Esophagus squamous epithelium (tissue), 5 donors: ENCODE results near the gene SLC4A7. TPM values are rescaled to one million over a fixed set of nuclear protein-coding genes. Genes with fewer than 3 reads are reported as not detected.
"Not testable (repeated sequence)": the region's sequence is repeated elsewhere in the genome, so short reads cannot be mapped to it uniquely, and the experiment has no call there.

Source experiments
- DNase-seq: peaks from one replicate; lab custom pipeline; 2025; lab: John Stamatoyannopoulos, UW
- H3K27ac ChIP-seq, 4 donors: fragments of 200-600 bp; sonication (generic); one replicate each; pipeline ENCODE4 v1.5.1; 2016 to 2019; ENCODE audit warnings: mild to moderate bottlenecking in 1 of 4
- H3K27me3 ChIP-seq, 4 donors: fragments of 200-600 bp; sonication (generic); 1 replicate in 3 of 4; 2 replicates in 1 of 4; pipeline versions ENCODE4 v1.5.1 to v1.6.0; 2017 to 2021; ENCODE audit warnings: antibody characterized with exemption in 1 of 4
- H3K36me3 ChIP-seq, 3 donors: fragments of 200-600 bp; sonication (generic); one replicate each; pipeline ENCODE4 v1.5.1; 2016 to 2019
- H3K4me1 ChIP-seq, 3 donors: fragments of 200-600 bp; sonication (generic); one replicate each; pipeline ENCODE4 v1.5.1; 2017 to 2019
- H3K4me3 ChIP-seq, 4 donors: fragments of 200-600 bp; sonication (generic); 1 replicate in 3 of 4; 2 replicates in 1 of 4; pipeline ENCODE4 v1.5.1; 2016 to 2019; ENCODE audit warnings: mild to moderate bottlenecking in 2 of 4, moderate library complexity in 1 of 4
- H3K9me3 ChIP-seq, 3 donors: fragments of 200-600 bp; sonication (generic); one replicate each; pipeline ENCODE4 v1.5.1; 2016 to 2019
- POLR2A ChIP-seq, 4 donors: fragments of 450-650 bp; IDR thresholded peaks; one replicate each; pipeline ENCODE4 v1.6.1; 2017; ENCODE audit warnings: antibody characterized with exemption in 4 of 4, mild to moderate bottlenecking in 4 of 4, moderate library complexity in 3 of 4
- whole genome bisulfite sequencing, 2 donors: methylation state at CpG; one replicate each; pipeline ENCODE4 v1.1.5; 2018; 5-methylcytosine and 5-hydroxymethylcytosine counted together
- intact Hi-C: fragments of 100-400 bp; cut with DNase I; formaldehyde crosslinking; loops from one replicate; pipeline ENCODE4 v1.15.0; 2022
- total RNA-seq, 4 donors: library from RNA; depleted of rRNA; stranded (reverse); fragments of >200 nt; gene quantifications; one replicate each; pipeline ENCODE4 v1.1.0, GENCODE V29; 2016
- TF ChIP-seq, protein P1 (sequence below), 6 experiments: fragments of 450-650 bp in 4 of 6; fragments of 200-600 bp in 2 of 6; sonication (generic) in 2 of 6; IDR thresholded peaks; one replicate each; pipeline ENCODE4 v1.5.1; 2016 to 2019; ENCODE audit warnings: antibody characterized with exemption in 6 of 6, mild to moderate bottlenecking in 4 of 6, moderate library complexity in 4 of 6
- donor health status: DM: yes; HTN: yes; CAD: no.

The SLC4A7 gene
- 10 to 100 TPM; 17.2 to 50.4 (median 30.5) TPM for total RNA-seq

- peak; percentile 91 for DNase-seq
- TF ChIP-seq, protein P1, sequence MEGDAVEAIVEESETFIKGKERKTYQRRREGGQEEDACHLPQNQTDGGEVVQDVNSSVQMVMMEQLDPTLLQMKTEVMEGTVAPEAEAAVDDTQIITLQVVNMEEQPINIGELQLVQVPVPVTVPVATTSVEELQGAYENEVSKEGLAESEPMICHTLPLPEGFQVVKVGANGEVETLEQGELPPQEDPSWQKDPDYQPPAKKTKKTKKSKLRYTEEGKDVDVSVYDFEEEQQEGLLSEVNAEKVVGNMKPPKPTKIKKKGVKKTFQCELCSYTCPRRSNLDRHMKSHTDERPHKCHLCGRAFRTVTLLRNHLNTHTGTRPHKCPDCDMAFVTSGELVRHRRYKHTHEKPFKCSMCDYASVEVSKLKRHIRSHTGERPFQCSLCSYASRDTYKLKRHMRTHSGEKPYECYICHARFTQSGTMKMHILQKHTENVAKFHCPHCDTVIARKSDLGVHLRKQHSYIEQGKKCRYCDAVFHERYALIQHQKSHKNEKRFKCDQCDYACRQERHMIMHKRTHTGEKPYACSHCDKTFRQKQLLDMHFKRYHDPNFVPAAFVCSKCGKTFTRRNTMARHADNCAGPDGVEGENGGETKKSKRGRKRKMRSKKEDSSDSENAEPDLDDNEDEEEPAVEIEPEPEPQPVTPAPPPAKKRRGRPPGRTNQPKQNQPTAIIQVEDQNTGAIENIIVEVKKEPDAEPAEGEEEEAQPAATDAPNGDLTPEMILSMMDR (IDR thresholded peaks at IDR 0.05) = peak in 1 of 6 experiments; percentile 5
- peak in 3 of 4 donors; percentile 59 to 99 (median 98) for TF ChIP-seq POLR2A (IDR thresholded peaks at IDR 0.05)
- H3K9me3 ChIP-seq = no peaks in the 10 kb centered on the region
- intact Hi-C loops = loop anchor here (10.0 kb wide), 2 partner anchors 101 to 171 kb away; no protein-coding TSS in a partner anchor
- H3K36me3 ChIP-seq = no peaks in the 10 kb centered on the region
- peaks cover 0 to 61% (median 13%) of the 10 kb centered on the region in 3 donors for H3K4me1 ChIP-seq
- no peaks in the 10 kb centered on the region for H3K27me3 ChIP-seq
- WGBS, 2 donors = 2 to 3% methylated on average over 6 to 13 of the region's 100 CpGs
- H3K4me3 ChIP-seq = peak within 1 kb of the TSS; percentile 77 to 99 (median 82)
- peak within 1 kb of the TSS; percentile 91 to 99 (median 95) for H3K27ac ChIP-seq
Measured at GRCh38 chr3:27484015-27484844, at the start of gene SLC4A7. TSS of gene SLC4A7 (minus strand) at chr3:27484384. CDS start at chr3:27484126, 258 bp downstream.

DNA sequence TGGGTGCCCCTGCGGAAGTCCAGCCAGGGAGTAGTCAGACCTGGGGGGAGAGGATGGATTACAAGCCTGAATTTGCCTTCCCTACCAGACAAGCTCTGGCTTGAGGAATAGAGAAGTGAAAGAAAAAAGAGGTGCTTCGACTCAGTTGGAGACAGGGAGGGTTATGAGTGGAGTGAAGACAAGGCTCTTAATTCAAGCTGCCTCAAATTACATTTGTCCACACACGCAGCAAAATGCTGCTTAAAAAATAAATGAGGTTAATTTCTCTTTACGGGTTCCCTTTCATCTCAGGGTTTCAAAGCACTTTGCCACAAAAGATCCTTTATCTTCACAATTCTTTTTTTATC lies 49.0 kb upstream of the SLC4A7 start:
- intact Hi-C loops = no loop called here
- TF ChIP-seq, protein P1 (IDR thresholded peaks at IDR 0.05) = no peak
- no peak for TF ChIP-seq POLR2A (IDR thresholded peaks at IDR 0.05)
- 22 to 32% methylated on average over 3 to 4 of the region's 4 CpGs for WGBS, 2 donors
- peaks cover 18 to 36% (median 36%) of the 10 kb centered on the region in 3 donors for H3K4me1 ChIP-seq
- no peak for DNase-seq
- H3K9me3 ChIP-seq = no peaks in the 10 kb centered on the region
- H3K36me3 ChIP-seq = no peaks in the 10 kb centered on the region
- no peak overlapping the region for H3K4me3 ChIP-seq
- H3K27me3 ChIP-seq = no peaks in the 10 kb centered on the region
- H3K27ac ChIP-seq = peak overlapping the region; percentile 59 to 83 (median 66)

DNA sequence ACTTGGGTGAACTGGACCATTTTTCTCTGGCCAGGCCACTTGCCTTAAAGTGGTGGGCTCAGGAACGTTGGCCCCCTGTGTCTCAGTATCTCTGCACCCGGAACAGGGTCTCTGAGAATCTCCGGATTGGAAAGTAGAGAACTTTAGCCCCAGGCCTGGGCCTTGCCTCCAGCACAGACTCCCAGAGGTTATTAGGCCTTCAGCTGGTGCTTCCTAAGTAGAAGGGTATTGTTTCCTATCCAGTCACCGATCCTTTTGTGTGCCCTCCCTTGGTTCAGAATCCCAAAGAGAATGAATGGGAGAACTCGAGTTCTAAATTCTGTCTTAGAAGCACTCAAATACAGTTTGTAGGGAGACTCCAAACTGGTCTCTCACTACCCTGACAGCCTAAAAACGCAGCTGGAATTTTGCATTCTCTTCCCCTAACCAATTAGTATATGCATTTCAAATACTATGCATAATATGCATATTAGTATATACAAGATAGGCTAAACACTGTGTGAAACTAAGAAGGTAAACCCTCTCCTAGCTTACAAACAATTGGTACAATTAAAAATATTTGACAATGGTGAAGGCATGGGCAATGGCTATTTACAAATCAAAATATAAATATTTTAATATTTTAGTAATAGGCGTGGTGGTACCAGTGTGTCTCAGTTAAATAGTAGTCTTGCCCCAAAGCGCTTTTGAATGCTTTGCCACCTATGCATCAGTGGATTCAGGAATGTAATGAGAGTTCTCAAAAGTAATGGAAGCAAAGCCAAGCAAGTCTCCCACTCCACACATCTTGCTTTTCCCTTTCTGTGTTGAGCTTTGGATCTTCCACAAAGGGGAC lies 48.5 kb upstream of the SLC4A7 start:
- 77 to 78% methylated on average over 7 to 8 of the region's 8 CpGs for WGBS, 2 donors
- Histone ChIP-seq H3K27me3 (no peaks in the 10 kb centered on the region), H3K9me3 (no peaks in the 10 kb centered on the region), H3K4me1 (peaks cover 18 to 36% (median 36%) of the 10 kb centered on the region in 3 donors), H3K4me3 (no peak overlapping the region), H3K36me3 (no peaks in the 10 kb centered on the region), H3K27ac (peak overlapping the region; percentile 59 to 83 (median 66))
- no peak for TF ChIP-seq POLR2A (IDR thresholded peaks at IDR 0.05)
- DNase-seq = no peak
- intact Hi-C loops = no loop called here

GRCh38 chr3:27531193-27531751 lies 47.1 kb upstream of the SLC4A7 start:
- H3K27me3 ChIP-seq, H3K4me3 ChIP-seq, H3K36me3 ChIP-seq, DNase-seq, H3K27ac ChIP-seq, H3K9me3 ChIP-seq, intact Hi-C loops: not testable (repeated sequence)
- 92 to 94% methylated on average over 7 to 8 of the region's 8 CpGs for WGBS, 2 donors
- H3K4me1 ChIP-seq = peaks cover 18 to 36% (median 36%) of the 10 kb centered on the region in 3 donors

- DNase-seq = no peak
- Histone ChIP-seq H3K4me3 (no peak overlapping the region), H3K36me3 (no peaks in the 10 kb centered on the region), H3K27ac (no peak overlapping the region), H3K9me3 (no peaks in the 10 kb centered on the region), H3K4me1 (peaks cover 11 to 27% (median 14%) of the 10 kb centered on the region in 3 donors), H3K27me3 (no peaks in the 10 kb centered on the region)
- intact Hi-C loops = no loop called here
- TF ChIP-seq POLR2A (IDR thresholded peaks at IDR 0.05) = no peak
- TF ChIP-seq, protein P1 (IDR thresholded peaks at IDR 0.05) = no peak
Measured at GRCh38 chr3:27528791-27529190, 44.6 kb upstream of the SLC4A7 start.
